WERI-Rb-1 (cell line): ENCODE results near the gene ITM2B.
"Not testable (repeated sequence)": the region's sequence is repeated elsewhere in the genome, so short reads cannot be mapped to it uniquely, and the experiment has no call there.

Source experiments
- DNase-seq: peaks from one replicate; pipeline ENCODE4 v3.0.0-alpha.2; 2020
- H3K27ac ChIP-seq: fragments of 250-450 bp; sonication (Bioruptor Pico); 2 replicates; pipeline ENCODE4 v1.5.1; 2020; ENCODE audit warnings: mild to moderate bottlenecking, moderate library complexity
- H3K27me3 ChIP-seq: fragments of 250-450 bp; sonication (Bioruptor Pico); 2 replicates; pipeline ENCODE4 v1.5.1; 2021; ENCODE audit warnings: mild to moderate bottlenecking, low read depth, moderate library complexity; ENCODE audit not compliant: insufficient read depth, severe bottlenecking
- H3K36me3 ChIP-seq: fragments of 250-450 bp; sonication (Bioruptor Pico); 2 replicates; pipeline ENCODE4 v1.5.1; 2020; ENCODE audit warnings: mild to moderate bottlenecking, moderate library complexity
- H3K4me3 ChIP-seq: 2 replicates; pipeline ENCODE4 v1.5.1; 2011; ENCODE audit warnings: low read depth, mild to moderate bottlenecking, control low read depth, low read length
- H3K9me3 ChIP-seq: fragments of 250-450 bp; sonication (Bioruptor Pico); 2 replicates; pipeline ENCODE4 v1.5.1; 2021; ENCODE audit warnings: mild to moderate bottlenecking, moderate library complexity; ENCODE audit not compliant: severe bottlenecking
- TF ChIP-seq, protein P1 (sequence below): IDR thresholded peaks from 2 replicates; pipeline ENCODE4 v1.5.1; 2011; ENCODE audit warnings: low read depth, mild to moderate bottlenecking, control low read depth, inconsistent platforms, low read length

Gene ITM2B

DNA sequence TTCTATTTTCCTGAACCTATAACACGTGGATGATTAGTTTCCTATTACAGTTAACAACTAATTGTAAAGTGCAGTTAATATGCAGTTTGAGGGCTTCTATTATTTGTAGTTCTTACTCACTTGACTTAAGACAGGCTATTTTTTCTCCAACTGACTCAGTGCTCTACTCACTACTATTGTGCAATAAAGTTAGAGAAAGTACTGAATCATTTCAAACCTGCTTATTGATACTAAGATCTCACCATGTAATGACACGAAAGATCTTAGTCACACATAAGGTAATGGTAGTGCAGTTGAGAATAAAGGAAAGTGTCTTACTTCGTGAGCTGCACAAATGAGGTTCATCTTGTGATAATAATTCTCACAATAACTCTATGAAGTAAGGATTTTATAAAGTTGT lies 22.8 kb upstream of the ITM2B start:
- no peak for DNase-seq
- TF ChIP-seq, protein P1, sequence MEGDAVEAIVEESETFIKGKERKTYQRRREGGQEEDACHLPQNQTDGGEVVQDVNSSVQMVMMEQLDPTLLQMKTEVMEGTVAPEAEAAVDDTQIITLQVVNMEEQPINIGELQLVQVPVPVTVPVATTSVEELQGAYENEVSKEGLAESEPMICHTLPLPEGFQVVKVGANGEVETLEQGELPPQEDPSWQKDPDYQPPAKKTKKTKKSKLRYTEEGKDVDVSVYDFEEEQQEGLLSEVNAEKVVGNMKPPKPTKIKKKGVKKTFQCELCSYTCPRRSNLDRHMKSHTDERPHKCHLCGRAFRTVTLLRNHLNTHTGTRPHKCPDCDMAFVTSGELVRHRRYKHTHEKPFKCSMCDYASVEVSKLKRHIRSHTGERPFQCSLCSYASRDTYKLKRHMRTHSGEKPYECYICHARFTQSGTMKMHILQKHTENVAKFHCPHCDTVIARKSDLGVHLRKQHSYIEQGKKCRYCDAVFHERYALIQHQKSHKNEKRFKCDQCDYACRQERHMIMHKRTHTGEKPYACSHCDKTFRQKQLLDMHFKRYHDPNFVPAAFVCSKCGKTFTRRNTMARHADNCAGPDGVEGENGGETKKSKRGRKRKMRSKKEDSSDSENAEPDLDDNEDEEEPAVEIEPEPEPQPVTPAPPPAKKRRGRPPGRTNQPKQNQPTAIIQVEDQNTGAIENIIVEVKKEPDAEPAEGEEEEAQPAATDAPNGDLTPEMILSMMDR = no peak

DNA sequence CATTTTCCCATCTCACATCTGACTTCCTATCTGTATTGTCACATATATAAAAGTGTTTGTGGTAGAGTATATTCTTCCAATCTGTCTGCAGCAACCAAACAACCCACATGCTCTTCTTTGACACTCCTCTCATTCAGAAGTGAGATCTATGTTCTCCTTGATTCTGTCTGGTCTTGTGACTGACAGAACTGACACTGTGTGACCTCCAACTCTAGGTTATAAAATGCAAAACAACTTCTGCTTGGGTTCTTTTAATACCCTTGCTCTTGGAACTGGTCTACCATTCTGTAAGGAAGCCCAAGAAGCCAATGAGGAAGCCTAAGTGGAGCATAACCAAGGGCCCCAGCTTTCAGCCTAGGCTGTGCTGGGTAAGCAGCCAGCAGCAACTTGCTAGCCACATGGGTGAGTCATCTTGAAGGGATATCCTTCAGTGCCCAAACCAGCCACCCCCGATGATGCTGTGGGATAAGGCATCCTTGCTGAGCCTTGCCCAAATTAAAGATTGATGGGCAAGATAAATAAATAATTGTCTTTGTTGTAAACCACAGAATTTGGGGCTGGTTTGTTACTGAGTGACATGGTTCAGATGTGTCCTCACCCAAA lies 18.4 kb upstream of the ITM2B start:
- Histone ChIP-seq H3K36me3 (no peaks in the 10 kb centered on the region), H3K4me3 (no peak overlapping the region), H3K27ac (no peak overlapping the region), H3K9me3 (no peaks in the 10 kb centered on the region), H3K27me3 (no peaks in the 10 kb centered on the region)
- no peak for DNase-seq
- TF ChIP-seq, protein P1 = no peak

More for the DNA sequence above, 22.8 kb upstream of the ITM2B start:
- H3K36me3 ChIP-seq = no peaks in the 10 kb centered on the region
- H3K4me3 ChIP-seq = no peak overlapping the region
- no peaks in the 10 kb centered on the region for H3K27me3 ChIP-seq
- no peak overlapping the region for H3K27ac ChIP-seq
- no peaks in the 10 kb centered on the region for H3K9me3 ChIP-seq

DNA sequence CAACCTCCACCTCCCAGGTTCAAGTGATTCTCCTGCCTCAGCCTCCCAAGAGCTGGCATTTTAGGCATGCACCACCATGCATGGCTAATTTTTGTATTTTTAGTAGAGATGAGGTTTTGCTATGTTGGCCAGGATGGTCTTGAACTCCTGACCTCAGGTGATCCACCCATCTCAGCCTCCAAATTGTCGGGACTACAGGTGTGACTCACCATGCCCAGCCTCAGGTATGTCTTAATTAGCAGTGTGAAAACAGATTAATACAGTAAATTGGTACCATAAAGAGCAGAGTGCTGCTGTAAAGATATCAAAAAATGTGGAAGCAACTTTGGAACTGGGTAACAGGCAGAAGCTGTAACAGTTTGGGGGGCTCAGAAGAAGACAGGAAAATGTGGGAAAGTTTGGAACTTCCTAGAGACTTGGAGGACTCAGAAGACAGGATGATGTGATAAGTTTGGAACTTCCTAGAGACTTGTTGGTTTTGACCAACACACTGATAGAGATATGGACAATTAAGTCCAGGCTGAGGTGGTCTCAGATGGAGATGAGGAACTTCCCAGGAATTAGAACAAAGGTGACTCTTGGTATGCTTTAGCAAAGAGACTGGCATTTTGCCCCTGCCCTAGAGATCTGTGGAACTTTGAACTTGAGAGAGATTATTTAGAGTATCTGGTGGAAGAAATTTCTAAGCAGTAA lies 17.3 kb upstream of the ITM2B start:
- not testable (repeated sequence) for H3K27ac ChIP-seq, H3K36me3 ChIP-seq, H3K9me3 ChIP-seq, DNase-seq, H3K27me3 ChIP-seq, H3K4me3 ChIP-seq

DNA sequence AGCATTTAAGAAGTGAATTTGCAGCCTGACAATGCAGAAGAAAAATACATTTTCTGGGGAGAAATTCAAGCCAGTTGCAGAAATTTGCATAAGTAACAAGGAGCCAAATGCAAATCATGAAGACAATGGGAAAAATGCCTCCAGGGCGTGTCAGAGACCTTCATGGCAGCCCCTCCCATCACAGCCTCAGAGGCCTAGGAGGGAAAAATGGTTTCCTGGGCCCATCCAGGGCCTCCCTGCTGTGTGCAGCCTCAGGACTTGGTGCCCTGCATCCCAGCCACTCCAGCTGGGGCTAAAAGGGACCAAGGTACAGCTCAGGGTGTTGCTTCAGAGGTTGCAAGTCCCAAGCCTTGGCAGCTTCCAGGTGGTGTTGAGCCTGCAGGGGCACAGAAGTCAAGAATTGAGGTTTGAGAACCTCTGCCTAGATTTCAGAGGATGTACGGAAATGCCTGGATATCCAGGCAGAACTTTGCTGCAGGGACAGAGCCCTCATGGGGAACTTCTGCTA lies 16.7 kb upstream of the ITM2B start:
- TF ChIP-seq, protein P1 = no peak
- Histone ChIP-seq H3K4me3 (no peak overlapping the region), H3K27me3 (no peaks in the 10 kb centered on the region), H3K36me3 (no peaks in the 10 kb centered on the region), H3K27ac (no peak overlapping the region), H3K9me3 (no peaks in the 10 kb centered on the region)
- no peak for DNase-seq

DNA sequence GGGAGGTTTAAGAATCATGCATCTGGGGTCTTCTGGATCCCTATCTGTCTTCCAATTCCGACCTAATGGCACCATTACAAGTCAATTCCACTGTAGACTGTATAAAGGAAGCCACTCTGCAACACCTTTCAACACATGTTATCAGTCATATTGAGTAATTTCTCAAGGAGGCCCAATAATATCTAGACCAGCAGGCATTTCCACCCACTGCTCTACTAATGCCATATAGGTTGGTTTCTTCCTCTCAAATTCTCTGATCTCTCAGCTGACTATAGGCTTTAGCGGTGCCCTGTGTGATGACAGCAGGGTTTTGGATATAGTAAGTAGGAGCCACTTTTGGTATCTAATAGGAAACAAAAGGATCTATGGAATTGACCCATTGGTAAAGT lies 12.4 kb upstream of the ITM2B start:
- H3K27me3 ChIP-seq = no peaks in the 10 kb centered on the region
- H3K36me3 ChIP-seq = no peaks in the 10 kb centered on the region
- H3K4me3 ChIP-seq = no peak overlapping the region
- H3K9me3 ChIP-seq = no peaks in the 10 kb centered on the region
- H3K27ac ChIP-seq = no peak overlapping the region
- DNase-seq = no peak
- TF ChIP-seq, protein P1 = no peak

DNA sequence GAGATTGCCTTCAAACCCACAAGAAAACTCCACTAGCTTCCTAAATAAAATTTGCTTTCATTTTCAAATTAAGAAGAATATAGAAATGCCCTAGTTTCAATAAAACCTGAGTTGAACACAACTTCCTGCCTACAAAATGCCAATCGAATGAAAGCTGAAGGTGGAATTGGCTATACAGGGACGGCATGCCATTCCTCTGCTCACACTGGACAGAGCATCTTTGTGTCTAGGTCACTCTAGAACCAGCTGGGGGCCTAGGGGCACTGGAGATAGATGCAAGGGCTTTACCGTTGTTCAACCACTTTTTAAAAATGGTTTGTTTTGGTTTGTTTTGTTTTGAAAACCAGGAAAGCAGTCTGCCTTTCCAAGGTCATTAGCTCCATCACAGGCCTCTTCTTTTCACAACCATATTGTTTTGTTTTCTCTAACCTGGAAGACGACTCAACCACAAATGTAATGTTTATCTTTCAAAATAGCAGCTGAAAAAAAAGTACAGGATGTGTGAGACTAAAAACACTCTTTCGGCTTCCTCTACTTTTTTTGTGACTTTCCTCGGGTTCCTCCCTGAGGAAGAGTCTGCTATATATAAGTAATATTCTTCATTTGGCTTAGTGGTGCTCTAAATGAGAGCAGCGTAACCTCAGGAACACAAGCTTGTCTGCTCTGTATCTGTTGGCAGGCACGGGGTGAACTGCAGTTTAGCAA lies 11.9 kb upstream of the ITM2B start:
- H3K27ac ChIP-seq = no peak overlapping the region
- H3K9me3 ChIP-seq = no peaks in the 10 kb centered on the region
- TF ChIP-seq, protein P1 = no peak
- no peaks in the 10 kb centered on the region for H3K27me3 ChIP-seq
- no peak for DNase-seq
- H3K36me3 ChIP-seq = no peaks in the 10 kb centered on the region
- no peak overlapping the region for H3K4me3 ChIP-seq
